HG02981 (cell line): Measurements from ENCODE around the gene CNGB1.
"Not testable (repeated sequence)": the region's sequence is repeated elsewhere in the genome, so short reads cannot be mapped to it uniquely, and the experiment has no call there.

Source experiments
- ATAC-seq: cut with Tn5 transposase; IDR thresholded peaks from one replicate; pipeline ENCODE4 v1.9.1; 2021; ENCODE audit warnings: mild to moderate bottlenecking, moderate library complexity; ENCODE audit not compliant: unreplicated experiment

Gene CNGB1

GRCh38 chr16:57956270-57956808, 14.6 kb downstream of the CNGB1 start:
- no peak for ATAC-seq

- ATAC-seq: no peak
These were observed 15.2 kb downstream of the CNGB1 start for GRCh38 chr16:57955572-57956188.

- no peak for ATAC-seq
These were observed 17.1 kb downstream of the CNGB1 start for GRCh38 chr16:57953857-57954256.

- ATAC-seq: no peak
These were observed 18.0 kb downstream of the CNGB1 start for GRCh38 chr16:57952909-57953308.

GRCh38 chr16:57951204-57951960, 19.5 kb downstream of the CNGB1 start:
- no peak for ATAC-seq

GRCh38 chr16:57950382-57950781, 20.5 kb downstream of the CNGB1 start:
- no peak for ATAC-seq

GRCh38 chr16:57949595-57950238, 21.2 kb downstream of the CNGB1 start:
- no peak for ATAC-seq

GRCh38 chr16:57949013-57949412, 21.9 kb downstream of the CNGB1 start:
- ATAC-seq: no peak

- ATAC-seq: no peak
These were observed 22.9 kb downstream of the CNGB1 start for GRCh38 chr16:57948027-57948426.

- no peak for ATAC-seq
These were observed 23.7 kb downstream of the CNGB1 start for GRCh38 chr16:57947261-57947660.

GRCh38 chr16:57946181-57946801, 24.6 kb downstream of the CNGB1 start:
- ATAC-seq: no peak

- ATAC-seq: no peak
These were observed 25.2 kb downstream of the CNGB1 start for GRCh38 chr16:57945740-57946138.

- ATAC-seq: no peak
These were observed 25.8 kb downstream of the CNGB1 start for GRCh38 chr16:57944970-57945739.

- not testable (repeated sequence) for ATAC-seq
These were observed 27.5 kb downstream of the CNGB1 start for GRCh38 chr16:57943381-57943780.

- not testable (repeated sequence) for ATAC-seq
These were observed 29.0 kb downstream of the CNGB1 start for GRCh38 chr16:57941901-57942300.

- ATAC-seq: no peak
These were observed 29.8 kb downstream of the CNGB1 start for GRCh38 chr16:57941016-57941664.

GRCh38 chr16:57940382-57940966, 30.5 kb downstream of the CNGB1 start:
- ATAC-seq: no peak

- no peak for ATAC-seq
These were observed 31.1 kb downstream of the CNGB1 start for GRCh38 chr16:57939872-57940224.

- no peak for ATAC-seq
These were observed 31.7 kb downstream of the CNGB1 start for GRCh38 chr16:57938936-57939871.
